Erythroblast (primary cell): Measurements from ENCODE around the gene TBX6.
"Not testable (repeated sequence)": the region's sequence is repeated elsewhere in the genome, so short reads cannot be mapped to it uniquely, and the experiment has no call there.

Experiments
- DNase-seq, 2 experiments: peaks; one replicate each; lab custom pipeline; 2025; lab: John Stamatoyannopoulos, UW
- GATA1 ChIP-seq: IDR thresholded peaks from 2 replicates; pipeline ENCODE4 v1.6.1; 2011; ENCODE audit warnings: low read depth, mild to moderate bottlenecking, control low read depth, low read length, moderate library complexity
- POLR2A ChIP-seq: IDR thresholded peaks from 2 replicates; pipeline ENCODE4 v1.6.1; 2011; ENCODE audit warnings: mild to moderate bottlenecking, low read length

TBX6 gene

GRCh38 chr16:30041841-30042240, 49.9 kb downstream of the TBX6 start:
- TF ChIP-seq POLR2A: no peak
- TF ChIP-seq GATA1: no peak
- peak in 1 of 2 experiments; percentile 46 for DNase-seq

DNA sequence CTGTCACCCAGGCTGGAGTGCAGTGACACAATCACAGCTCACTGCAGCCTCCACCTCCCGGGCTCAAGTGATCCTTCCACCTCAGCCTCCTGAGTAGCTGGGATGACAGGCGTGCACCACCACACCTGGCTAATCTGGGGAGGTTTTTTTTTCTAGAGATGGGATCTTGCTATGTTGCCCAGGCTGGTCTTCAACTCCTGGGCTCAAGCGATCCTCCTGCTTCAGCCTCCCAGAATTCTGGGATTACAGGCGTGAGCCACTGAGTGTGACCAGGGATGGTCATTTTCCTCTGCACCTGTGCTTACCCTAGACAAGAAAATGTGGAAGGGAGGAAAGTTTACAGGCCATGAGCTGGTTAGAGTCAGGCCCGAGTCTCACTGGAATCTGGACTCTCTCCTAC, 51.0 kb downstream of the TBX6 start:
- DNase-seq: not testable (repeated sequence)

DNA sequence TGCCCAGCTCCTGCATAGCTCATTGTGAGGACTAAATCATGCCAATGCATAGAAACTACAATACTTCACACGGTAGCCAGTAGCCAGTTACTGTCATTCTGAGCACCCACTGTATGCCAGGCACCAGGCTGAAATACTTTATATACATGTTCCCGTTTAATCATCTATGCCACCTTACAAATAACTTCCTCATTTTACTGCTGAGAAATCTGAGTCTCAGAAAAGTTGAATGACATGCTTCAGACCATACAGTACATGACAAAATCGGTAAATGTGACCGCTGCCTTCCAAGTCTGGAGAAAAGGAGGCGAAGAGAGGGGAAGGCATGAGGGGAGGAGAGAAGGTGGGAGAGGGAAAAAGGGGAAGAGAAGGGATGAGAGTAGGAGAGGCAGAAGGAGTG, 51.5 kb downstream of the TBX6 start:
- no peak for TF ChIP-seq POLR2A
- no peak for TF ChIP-seq GATA1
- no peak for DNase-seq
